ENCODE data around the gene C19orf25.
"Not testable (repeated sequence)": the region's sequence is repeated elsewhere in the genome, so short reads cannot be mapped to it uniquely, and the experiment has no call there.

The C19orf25 gene

DNA sequence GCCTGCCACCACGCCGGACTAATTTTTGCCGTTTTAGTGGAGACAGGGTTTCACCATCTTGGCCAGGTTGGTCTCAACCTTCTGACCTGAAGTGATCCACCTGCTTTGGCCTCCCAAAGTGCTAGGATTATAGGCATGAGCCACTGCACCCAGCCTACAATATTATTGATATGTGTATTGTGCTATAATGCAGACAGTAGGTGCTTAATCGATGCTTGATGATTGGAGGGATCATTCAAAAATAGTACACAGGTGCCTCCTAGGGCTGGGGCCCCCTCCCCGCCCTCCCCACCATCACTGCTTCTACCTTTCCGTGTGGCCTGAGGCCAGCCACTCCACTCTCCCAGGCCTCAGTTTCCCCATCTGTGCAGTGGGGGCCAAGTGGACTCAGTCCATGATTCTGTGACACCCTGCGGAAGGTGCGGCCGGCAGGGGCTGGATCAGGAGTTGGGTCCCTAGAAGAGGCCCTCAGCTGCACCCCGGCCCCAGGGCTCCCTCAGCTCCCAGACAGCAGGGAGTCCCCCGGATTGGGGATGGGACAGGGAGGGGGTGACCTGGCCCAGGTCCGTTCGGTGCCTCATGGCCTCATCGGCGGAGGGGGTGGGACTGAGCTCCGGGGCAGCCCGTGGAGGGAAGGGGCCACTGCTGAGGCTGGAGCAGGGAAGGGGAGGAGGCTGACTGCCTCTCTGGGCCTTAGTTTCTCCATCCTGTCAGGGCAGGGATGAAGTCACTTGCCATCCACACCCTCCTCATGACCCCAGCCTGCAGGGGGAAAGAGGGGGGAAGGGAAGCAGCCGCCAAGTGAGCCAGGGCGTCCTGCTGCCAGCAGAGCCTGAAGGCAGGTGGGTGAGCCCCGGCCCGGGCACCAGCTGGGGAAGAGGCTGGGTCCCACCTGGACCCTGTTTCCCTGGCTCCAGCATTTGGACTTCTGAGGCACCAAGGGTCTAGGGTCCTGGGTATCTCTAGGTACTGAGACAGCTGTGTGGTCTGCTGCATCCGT lies 32.6 kb upstream of the C19orf25 start:
- no peak for DNase-seq

DNA sequence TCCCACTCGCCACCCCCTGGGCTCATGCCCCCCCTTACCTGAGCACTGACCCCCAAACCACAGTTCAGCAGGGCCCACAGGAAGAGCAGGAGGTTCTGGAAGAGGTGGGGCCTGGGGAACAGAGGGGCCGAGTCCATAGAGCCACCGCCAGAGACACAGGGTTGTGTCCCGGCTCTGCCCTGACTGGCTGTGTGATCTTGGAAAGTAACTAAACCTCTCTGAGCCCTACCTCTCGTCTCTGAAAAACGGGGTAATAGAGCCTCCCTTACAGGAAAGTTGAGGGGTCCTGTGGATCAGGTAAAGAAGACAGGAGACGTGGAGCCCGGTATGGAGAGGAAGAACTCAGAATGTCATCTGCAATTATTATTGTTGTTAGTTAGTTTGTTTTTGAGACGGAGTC lies 31.8 kb upstream of the C19orf25 start:
- no peak for DNase-seq

- DNase-seq, result no peak
These were observed 31.4 kb upstream of the C19orf25 start for GRCh38 chr19:1510442-1510806.

- DNase-seq, result no peak
These were observed 30.8 kb upstream of the C19orf25 start for GRCh38 chr19:1509602-1510441.

GRCh38 chr19:1508507-1508856 lies 29.5 kb upstream of the C19orf25 start:
- DNase-seq, result no peak

GRCh38 chr19:1507763-1508506 lies 28.9 kb upstream of the C19orf25 start:
- peak; percentile 94 for DNase-seq

GRCh38 chr19:1507192-1507660 lies 28.2 kb upstream of the C19orf25 start:
- DNase-seq, result no peak

- DNase-seq, result no peak
These were observed 27.2 kb upstream of the C19orf25 start for GRCh38 chr19:1505991-1506881.

DNA sequence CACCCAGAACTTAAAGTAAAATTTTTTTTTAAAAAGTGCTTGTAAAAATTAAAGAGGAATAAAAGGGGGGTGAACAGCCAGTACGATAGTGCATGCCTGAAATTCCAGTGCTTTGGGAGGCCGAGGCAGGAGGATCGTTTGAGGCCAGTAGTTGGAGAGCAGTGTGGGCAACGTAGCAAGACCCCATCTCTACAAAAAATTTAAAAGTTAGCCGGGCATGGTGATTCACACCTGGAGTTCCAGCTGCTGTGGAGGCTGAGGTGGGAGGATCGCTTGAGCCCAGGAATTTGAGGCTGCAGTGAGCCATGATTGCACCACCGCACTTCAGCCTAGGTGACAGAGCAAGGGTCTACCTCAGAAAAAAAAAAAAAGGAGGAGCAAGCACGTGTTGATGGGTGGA lies 26.0 kb upstream of the C19orf25 start:
- no peak for DNase-seq

DNA sequence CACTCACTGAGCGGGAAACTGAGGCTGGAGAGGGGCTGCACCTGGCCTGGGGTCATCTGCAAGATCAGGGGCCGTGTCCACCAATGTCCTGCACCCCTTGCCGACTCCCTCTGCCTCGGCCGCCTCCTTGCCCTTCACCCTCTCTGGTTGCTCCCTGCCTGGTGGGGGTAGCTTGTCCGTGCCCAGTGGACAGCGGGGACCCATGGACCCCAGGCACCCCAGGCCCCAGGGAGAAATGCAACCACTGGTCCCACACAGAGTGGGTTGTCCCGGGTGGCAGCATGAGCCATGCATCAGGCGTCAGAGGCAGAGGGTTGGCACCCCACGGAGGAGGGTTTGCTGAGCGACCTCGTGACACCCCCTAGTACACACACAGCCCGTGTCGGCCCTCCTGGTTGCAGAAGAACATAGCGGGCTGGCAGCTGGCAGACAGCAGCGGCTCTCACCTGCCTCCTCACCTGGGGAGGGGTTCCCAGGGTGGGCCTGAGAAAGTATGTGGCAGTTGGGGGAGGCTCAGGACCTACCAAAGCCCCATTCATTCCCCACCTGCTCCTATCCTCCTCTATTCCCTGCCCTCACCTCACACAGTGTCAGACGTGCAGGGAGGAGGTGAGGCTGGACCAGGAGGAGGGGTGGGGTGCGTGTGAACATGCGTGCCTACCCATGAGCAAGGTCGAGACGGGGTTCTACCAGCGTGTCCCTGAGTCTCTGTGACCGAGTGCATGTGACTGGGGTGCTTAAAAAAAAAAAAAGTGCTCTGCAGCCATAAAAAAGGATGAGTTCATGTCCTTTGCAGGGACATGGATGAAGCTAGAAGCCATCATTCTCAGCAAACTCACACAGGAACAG lies 25.1 kb upstream of the C19orf25 start:
- no peak for DNase-seq

DNA sequence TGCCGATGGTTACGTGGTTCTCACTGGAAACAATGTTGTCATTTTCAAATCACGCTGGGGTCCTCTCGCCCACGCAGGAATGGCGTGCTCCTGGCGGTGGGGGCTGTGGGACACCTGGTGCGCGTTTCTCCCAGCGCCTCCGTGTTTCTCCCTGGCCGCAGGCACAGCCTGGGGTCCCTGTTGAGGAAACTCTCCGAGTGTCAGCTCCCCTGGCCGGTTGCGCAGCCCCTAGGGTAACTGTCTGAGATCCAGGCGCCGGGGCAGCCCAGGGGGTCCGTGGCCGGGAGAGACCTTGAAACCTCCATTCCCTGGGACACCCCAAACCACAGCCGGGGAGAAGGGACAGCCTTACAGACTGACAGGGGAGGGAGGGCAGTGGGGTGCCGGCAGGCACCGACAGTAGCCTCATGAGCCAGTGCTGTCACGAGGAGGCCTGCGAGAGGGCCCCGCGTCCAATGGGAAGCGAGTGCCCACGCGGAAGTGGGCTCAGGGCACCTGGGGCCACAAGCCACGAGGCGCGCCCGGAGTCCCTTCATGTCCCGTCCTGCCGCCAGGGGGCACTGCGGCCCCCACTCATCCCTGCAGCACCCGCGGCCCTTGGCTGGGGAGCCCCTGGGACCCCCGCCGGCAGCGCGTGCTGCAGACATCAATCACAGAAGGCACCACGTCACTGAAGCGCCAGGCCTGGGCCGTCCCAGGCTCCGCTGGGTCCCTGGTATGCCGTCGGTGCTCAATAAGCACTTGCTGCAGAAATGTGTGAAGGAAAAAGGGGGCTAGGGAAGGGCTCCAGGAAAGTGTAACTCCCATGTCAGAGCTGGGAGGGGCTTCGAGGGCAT lies 24.3 kb upstream of the C19orf25 start:
- DNase-seq, result peak; percentile 63

DNA sequence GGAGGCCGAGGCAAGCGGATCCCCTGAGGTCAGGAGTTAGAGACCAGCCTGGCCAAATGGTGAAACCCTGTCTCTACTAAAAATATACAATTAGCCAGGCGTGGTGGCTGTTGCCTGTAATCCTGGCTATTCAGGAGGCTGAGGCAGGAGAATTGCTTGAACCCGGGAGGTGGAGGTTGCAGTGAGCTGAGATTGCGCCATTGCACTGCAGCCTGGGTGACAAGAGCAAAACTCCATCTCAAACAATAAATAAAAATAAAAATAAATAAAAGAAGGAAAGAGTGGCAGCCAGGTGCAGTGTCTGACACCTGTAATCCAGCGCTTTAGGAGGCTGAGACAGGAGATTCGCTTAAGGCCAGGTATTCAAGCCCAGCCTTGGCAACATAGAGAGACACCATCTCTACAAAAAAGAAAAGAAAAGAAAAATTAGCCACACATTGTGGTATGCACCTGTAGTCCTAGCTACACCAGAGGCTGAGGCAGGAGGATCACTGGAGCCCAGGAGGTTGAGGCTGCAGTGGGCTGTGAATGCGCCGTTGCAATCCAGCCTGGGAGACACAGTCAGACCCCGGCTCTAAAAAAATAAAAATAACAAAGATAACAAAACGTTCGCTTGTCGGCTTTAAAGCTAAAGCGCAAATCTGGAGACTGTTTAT lies 23.5 kb upstream of the C19orf25 start:
- DNase-seq, result no peak

- no peak for DNase-seq
These were observed 22.2 kb upstream of the C19orf25 start for GRCh38 chr19:1501200-1501595.

- DNase-seq, result not testable (repeated sequence)
These were observed 20.2 kb upstream of the C19orf25 start for GRCh38 chr19:1499231-1499630.

GRCh38 chr19:1497578-1498235 lies 18.7 kb upstream of the C19orf25 start:
- DNase-seq, result no peak

DNA sequence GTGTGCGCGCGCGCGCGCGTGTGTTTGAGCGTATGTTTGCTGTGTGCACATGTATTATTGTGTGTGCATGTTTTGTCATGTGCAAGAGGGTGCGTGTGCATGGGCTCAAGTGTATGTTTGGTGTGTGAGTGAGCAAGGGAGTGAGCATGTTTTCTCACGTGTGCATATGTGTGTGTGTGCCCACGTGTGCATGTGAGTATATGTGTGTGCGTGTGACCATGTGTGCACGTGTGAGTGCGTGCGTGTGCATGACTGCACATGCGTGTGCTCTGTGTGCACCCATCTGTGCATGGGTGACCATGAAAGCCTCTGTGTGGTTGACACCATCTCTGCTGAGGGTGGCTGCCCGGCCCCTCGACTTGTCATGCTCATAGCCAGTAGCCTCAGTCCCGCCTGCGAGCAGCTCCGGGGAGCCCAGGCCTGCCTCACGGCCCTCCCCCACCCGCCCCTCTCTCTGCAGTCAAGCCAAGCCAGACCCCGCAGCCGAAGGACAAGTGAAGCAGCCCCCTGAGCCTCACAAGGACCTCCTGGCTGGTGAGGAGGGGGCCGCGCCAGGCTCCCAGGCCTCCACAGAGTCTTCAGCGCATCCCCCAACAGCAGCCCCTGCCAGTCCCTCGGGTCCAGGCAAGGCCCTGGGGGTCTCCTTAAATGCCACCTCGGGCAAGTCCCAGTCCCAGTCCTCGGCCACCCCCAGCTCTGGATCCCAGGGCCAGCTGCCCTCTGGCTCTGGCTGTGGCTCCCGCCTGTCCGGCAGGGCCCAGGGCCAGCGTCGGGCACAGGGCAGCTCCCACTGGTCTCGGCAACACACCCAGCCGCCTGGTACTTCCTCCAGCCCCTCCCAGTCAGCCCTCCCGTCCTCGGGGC lies 17.9 kb upstream of the C19orf25 start:
- DNase-seq, result no peak

DNA sequence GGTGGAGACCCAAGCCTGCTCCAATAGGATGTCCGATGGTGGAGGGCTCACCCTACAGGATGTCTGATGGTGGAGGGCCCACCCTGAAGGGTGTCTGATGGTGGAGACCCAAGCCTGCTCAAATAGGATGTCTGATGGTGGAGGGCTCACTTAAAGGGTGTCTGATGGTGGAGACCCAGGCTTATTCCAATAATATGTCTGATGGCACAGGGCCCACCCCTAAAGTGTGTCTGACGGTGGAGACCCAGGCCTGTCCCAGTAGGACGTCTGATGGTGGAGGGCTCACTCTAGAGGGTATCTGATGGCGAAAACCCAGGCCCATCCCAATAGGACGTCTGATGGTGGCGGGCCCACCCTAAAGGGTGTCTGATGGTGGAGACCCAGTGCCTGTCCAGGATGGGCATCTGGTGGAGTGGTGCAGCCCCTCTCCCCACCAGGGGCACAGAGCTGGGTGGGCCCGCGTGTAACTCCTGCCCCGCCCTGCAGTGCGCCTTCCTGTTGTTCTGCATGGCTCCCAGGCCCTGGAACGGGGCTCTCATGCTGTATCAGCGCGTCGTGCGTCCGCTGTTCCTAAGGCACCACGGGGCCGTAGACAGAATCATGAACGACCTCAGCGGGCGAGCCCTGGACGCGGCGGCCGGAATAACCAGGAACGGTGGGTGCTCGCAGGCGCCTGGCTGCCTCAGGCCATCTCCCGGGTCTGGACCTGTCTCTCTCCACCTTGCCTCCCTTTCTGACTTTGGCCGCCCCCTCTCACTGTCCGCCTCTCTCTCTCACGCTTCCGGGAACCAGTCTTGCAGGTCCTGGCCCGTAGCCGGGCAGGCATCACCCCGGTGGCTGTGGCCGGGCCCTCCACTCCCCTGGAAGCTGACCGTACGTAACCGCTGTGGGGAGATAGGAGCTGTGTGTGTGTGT lies 17.0 kb upstream of the C19orf25 start:
- DNase-seq, result no peak

All from EL (cell line).